ENCODE data around the gene ARHGAP9. TPM values are rescaled to one million over a fixed set of nuclear protein-coding genes. Genes with fewer than 3 reads are reported as not detected.

Gene ARHGAP9
- total RNA-seq, 2 experiments from 2014 or later = 354 to 370 TPM

DNA sequence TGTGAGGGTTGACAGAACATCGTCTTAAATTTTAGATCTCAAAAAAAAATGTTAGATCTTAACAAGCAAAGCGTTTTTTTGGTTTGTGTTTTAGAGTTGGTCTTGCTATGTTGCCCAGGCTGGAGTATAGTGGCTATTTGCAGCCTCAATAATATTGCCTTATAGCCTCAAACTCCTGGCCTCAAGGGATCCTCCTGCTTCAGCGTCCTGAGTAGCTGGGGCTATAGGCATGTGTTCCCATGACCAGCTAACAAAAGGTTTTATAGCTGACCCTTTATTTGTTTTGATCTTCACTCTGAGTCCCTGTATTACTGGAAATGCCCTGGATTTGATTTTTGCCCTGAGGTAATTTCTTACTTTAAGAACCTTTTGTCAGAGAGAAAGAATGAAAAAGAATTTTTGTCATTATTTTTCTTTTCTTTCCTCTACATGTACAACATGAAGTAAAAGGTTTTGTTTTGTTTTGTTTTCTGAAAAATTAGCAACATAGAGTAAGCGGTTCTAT is 39.9 kb downstream of the ARHGAP9 start:
- Histone ChIP-seq H3K4me3 (ENCODE audit: low read length) (no peak overlapping the region), H3K4me1 (ENCODE audit: insufficient read depth, low read length) (peaks cover 7% of the 10 kb centered on the region), H3K27me3 (ENCODE audit: control insufficient read depth in 1 of 2, insufficient read depth in 2 of 2, low read length in 2 of 2) (no peaks in the 10 kb centered on the region), H3K27ac (ENCODE audit: low read depth in 1 of 2, low read length in 2 of 2) (no peak overlapping the region), H3K9me3 (ENCODE audit: control insufficient read depth in 1 of 2, insufficient read depth in 1 of 2, low read length in 2 of 2) (peaks cover 0 to 12% of the 10 kb centered on the region in 2 experiments), H3K36me3 (ENCODE audit: insufficient read depth, low read length) (no peaks in the 10 kb centered on the region)
- no peak overlapping the region for H3K4me3 Mint-ChIP-seq
- DNase-seq (no peak), ATAC-seq (ENCODE audit: poor library complexity) (no peak)
- H3K36me3 Mint-ChIP-seq (ENCODE audit: low read depth) = no peaks in the 10 kb centered on the region
- ChIA-PET CTCF (no interaction called here), POLR2A (no interaction called here)
- intact Hi-C loops (cut with DNase I, micrococcal nuclease) = no loop called here
- no peaks in the 10 kb centered on the region for H3K9me3 Mint-ChIP-seq
- TF ChIP-seq, protein P1, sequence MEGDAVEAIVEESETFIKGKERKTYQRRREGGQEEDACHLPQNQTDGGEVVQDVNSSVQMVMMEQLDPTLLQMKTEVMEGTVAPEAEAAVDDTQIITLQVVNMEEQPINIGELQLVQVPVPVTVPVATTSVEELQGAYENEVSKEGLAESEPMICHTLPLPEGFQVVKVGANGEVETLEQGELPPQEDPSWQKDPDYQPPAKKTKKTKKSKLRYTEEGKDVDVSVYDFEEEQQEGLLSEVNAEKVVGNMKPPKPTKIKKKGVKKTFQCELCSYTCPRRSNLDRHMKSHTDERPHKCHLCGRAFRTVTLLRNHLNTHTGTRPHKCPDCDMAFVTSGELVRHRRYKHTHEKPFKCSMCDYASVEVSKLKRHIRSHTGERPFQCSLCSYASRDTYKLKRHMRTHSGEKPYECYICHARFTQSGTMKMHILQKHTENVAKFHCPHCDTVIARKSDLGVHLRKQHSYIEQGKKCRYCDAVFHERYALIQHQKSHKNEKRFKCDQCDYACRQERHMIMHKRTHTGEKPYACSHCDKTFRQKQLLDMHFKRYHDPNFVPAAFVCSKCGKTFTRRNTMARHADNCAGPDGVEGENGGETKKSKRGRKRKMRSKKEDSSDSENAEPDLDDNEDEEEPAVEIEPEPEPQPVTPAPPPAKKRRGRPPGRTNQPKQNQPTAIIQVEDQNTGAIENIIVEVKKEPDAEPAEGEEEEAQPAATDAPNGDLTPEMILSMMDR (IDR thresholded peaks at IDR 0.05) = no peak
- H3K4me1 Mint-ChIP-seq (ENCODE audit: low read depth) = no peaks in the 10 kb centered on the region
- H3K27me3 Mint-ChIP-seq = no peaks in the 10 kb centered on the region
- no peak overlapping the region for H3K27ac Mint-ChIP-seq

DNA sequence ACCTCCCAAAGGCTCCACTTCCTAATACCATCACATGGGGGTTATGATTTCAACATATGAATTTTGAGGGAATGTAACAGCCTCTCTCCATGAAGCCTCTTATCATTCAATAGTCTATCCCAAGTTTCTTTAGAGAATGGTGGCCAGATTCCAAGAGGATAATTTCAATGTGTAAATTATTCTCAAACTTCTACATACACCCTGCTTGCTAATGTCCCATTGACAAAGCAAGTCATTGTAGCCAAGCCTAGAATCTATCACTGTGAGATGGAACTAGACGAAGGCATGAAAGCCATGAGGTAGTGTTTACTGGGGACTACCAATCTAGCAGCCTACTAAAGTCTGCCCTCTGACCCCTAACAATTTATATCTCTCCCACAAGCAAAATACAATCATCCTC is 41.3 kb downstream of the ARHGAP9 start:
- H3K4me3 Mint-ChIP-seq = no peak overlapping the region
- H3K27me3 Mint-ChIP-seq = no peaks in the 10 kb centered on the region
- H3K27ac Mint-ChIP-seq = no peak overlapping the region
- Histone ChIP-seq H3K4me3 (ENCODE audit: low read length) (no peak overlapping the region), H3K27me3 (ENCODE audit: control insufficient read depth in 1 of 2, insufficient read depth in 2 of 2, low read length in 2 of 2) (no peaks in the 10 kb centered on the region), H3K9me3 (ENCODE audit: control insufficient read depth in 1 of 2, insufficient read depth in 1 of 2, low read length in 2 of 2) (peaks cover 0 to 12% of the 10 kb centered on the region in 2 experiments), H3K4me1 (ENCODE audit: insufficient read depth, low read length) (peaks cover 9% of the 10 kb centered on the region), H3K36me3 (ENCODE audit: insufficient read depth, low read length) (no peaks in the 10 kb centered on the region), H3K27ac (ENCODE audit: low read depth in 1 of 2, low read length in 2 of 2) (no peak overlapping the region)
- ATAC-seq (ENCODE audit: poor library complexity) = no peak
- TF ChIP-seq, protein P1 (IDR thresholded peaks at IDR 0.05) = no peak
- no peaks in the 10 kb centered on the region for H3K9me3 Mint-ChIP-seq
- POLR2A ChIA-PET = no interaction called here
- H3K4me1 Mint-ChIP-seq (ENCODE audit: low read depth) = no peaks in the 10 kb centered on the region
- no peaks in the 10 kb centered on the region for H3K36me3 Mint-ChIP-seq (ENCODE audit: low read depth)
- no peak for DNase-seq
- CTCF ChIA-PET = no interaction called here
- intact Hi-C loops (cut with DNase I, micrococcal nuclease) = no loop called here

DNA sequence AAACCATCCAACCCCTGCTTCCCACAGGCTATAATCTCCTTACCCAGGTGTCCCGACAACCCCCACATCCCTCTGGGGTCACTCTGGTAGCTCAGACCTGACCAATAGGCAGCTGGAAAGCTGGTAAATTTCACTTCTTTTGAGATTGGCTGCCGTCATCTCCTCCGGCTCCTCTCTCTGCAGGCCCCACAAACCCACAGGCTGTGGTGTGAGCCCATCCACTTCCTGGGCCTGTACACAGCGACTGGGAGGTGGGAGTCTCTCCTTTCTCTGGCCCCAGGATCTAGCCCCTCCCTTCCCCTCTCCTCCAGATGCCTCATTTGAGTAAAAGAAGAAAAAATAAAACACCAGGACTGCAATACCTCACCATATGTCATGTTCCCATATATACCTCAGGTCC is 44.4 kb downstream of the ARHGAP9 start:
- TF ChIP-seq, protein P1 (IDR thresholded peaks at IDR 0.05) = no peak
- no peaks in the 10 kb centered on the region for H3K9me3 Mint-ChIP-seq
- CTCF ChIA-PET = no interaction called here
- no peaks in the 10 kb centered on the region for H3K36me3 ChIP-seq (ENCODE audit: insufficient read depth, low read length)
- H3K27me3 ChIP-seq (ENCODE audit: control insufficient read depth in 1 of 2, insufficient read depth in 2 of 2, low read length in 2 of 2) = no peaks in the 10 kb centered on the region
- peak overlapping the region; percentile 12 for H3K27ac Mint-ChIP-seq
- H3K27ac ChIP-seq (ENCODE audit: low read depth in 1 of 2, low read length in 2 of 2) = no peak overlapping the region
- no peak overlapping the region for H3K4me3 Mint-ChIP-seq
- H3K27me3 Mint-ChIP-seq = no peaks in the 10 kb centered on the region
- POLR2A ChIA-PET = interaction anchor here (2.0 kb wide), 1 partner anchor 23 kb away, joined by 8 read pairs; the partner anchor contains the start of gene GLI1
- H3K36me3 Mint-ChIP-seq (ENCODE audit: low read depth) = peaks cover 6% of the 10 kb centered on the region
- DNase-seq (peak in 1 of 14 experiments; percentile 10), ATAC-seq (ENCODE audit: poor library complexity) (no peak)
- intact Hi-C loops (cut with DNase I, micrococcal nuclease) = loop anchor here in 1 of 2 experiments (2.0 kb wide), 1 partner anchor 20 kb away; the partner anchor contains the start of gene INHBE
- peaks cover 9% of the 10 kb centered on the region for H3K4me1 ChIP-seq (ENCODE audit: insufficient read depth, low read length)
- H3K9me3 ChIP-seq (ENCODE audit: control insufficient read depth in 1 of 2, insufficient read depth in 1 of 2, low read length in 2 of 2) = no peaks in the 10 kb centered on the region
- no peak overlapping the region for H3K4me3 ChIP-seq (ENCODE audit: low read length)
- peaks cover 12% of the 10 kb centered on the region for H3K4me1 Mint-ChIP-seq (ENCODE audit: low read depth)
